Left renal pelvis (tissue), 4 donors: ENCODE data around the gene SLC31A2. TPM values are rescaled to one million over a fixed set of nuclear protein-coding genes. Genes with fewer than 3 reads are reported as not detected.

Source experiments
- DNase-seq, 4 donors: peaks; one replicate each; pipeline ENCODE4 v3.0.0-alpha.2; 2013; ENCODE audit warnings: low read depth in 4 of 4, low spot score in 3 of 4
- polyA plus RNA-seq, 4 donors: library from polyadenylated mRNA; unstranded; fragments of 120-200 nt; gene quantifications; one replicate each; pipeline ENCODE4 v1.2.1, GENCODE V29; 2013; ENCODE audit not compliant: insufficient read length in 4 of 4

The SLC31A2 gene
- polyA plus RNA-seq, 4 donors: 2.4 to 4.2 (median 3.5) TPM

- no peak for DNase-seq
Measured at GRCh38 chr9:113184539-113184938, 33.7 kb downstream of the SLC31A2 start.

GRCh38 chr9:113185271-113185670 lies 34.5 kb downstream of the SLC31A2 start:
- no peak for DNase-seq

- no peak for DNase-seq
Measured at GRCh38 chr9:113186137-113186755, 35.4 kb downstream of the SLC31A2 start.

GRCh38 chr9:113187929-113188595 lies 37.3 kb downstream of the SLC31A2 start:
- DNase-seq: no peak

GRCh38 chr9:113192455-113192854 lies 41.6 kb downstream of the SLC31A2 start:
- no peak for DNase-seq

- no peak for DNase-seq
Measured at GRCh38 chr9:113199683-113200329, 49.0 kb downstream of the SLC31A2 start.

- no peak for DNase-seq
Measured at GRCh38 chr9:113205432-113205831, 54.6 kb downstream of the SLC31A2 start.

- no peak for DNase-seq
Measured at GRCh38 chr9:113205861-113206260, 55.1 kb downstream of the SLC31A2 start.

GRCh38 chr9:113210815-113211214 lies 60.0 kb downstream of the SLC31A2 start:
- no peak for DNase-seq

Other genes with a start within 250 kb of the SLC31A2 start
- gene ZNF883, start 138.8 kb upstream of the SLC31A2 start, polyA plus RNA-seq: 10 to 100 TPM in 2 of 4 donors, 1 to 10 TPM in 2; 9.1 to 13.1 (median 10.0) TPM
- gene ZFP37, start 94.3 kb upstream of the SLC31A2 start, polyA plus RNA-seq: 10 to 100 TPM; 10.9 to 18.1 (median 12.7) TPM
- 10 to 100 TPM; 28.7 to 31.6 (median 31.0) TPM for gene FKBP15, start 70.3 kb downstream of the SLC31A2 start, polyA plus RNA-seq
- gene SLC31A1, start 70.5 kb downstream of the SLC31A2 start, polyA plus RNA-seq: 10 to 100 TPM; 20.3 to 28.5 (median 22.3) TPM
- gene CDC26, start 124.6 kb downstream of the SLC31A2 start, polyA plus RNA-seq: 10 to 100 TPM; 39.3 to 43.8 (median 40.8) TPM
- gene PRPF4, start 124.7 kb downstream of the SLC31A2 start, polyA plus RNA-seq: 10 to 100 TPM; 26.9 to 43.0 (median 35.3) TPM
- 1 to 10 TPM in 3 of 4 donors, under 1 TPM in 1; 0.30 to 9.5 (median 6.6) TPM for gene RNF183, start 152.4 kb downstream of the SLC31A2 start, polyA plus RNA-seq
- 1 to 10 TPM; 2.8 to 7.5 (median 6.4) TPM for gene WDR31, start 189.3 kb downstream of the SLC31A2 start, polyA plus RNA-seq
- gene BSPRY, start 198.5 kb downstream of the SLC31A2 start, polyA plus RNA-seq: 10 to 100 TPM in 1 of 4 donors, 1 to 10 TPM in 2, under 1 TPM in 1; 0.22 to 11.8 (median 8.9) TPM
- 10 to 100 TPM in 3 of 4 donors, 1 to 10 TPM in 1; 8.4 to 50.7 (median 28.4) TPM for gene HDHD3, start 226.0 kb downstream of the SLC31A2 start, polyA plus RNA-seq